ENCODE data around the gene PANX1. TPM values are rescaled to one million over a fixed set of nuclear protein-coding genes. Genes with fewer than 3 reads are reported as not detected.

The PANX1 gene
- total RNA-seq, 1 experiment from 2014 or later, result 37.5 TPM

- H3K23ac ChIP-seq (ENCODE audit: insufficient read length, low read depth, low read length), result no peak overlapping the region
- H2BK20ac ChIP-seq (ENCODE audit: low read depth, low read length, poor library complexity, severe bottlenecking), result no peak overlapping the region
- H3K4me2 ChIP-seq (ENCODE audit: insufficient read depth, insufficient read length, low read length), result no peak overlapping the region
- Mint-ChIP-seq H3K9me3 (no peaks in the 10 kb centered on the region), H3K27ac (no peak overlapping the region), H3K4me1 (peaks cover 11 to 16% of the 10 kb centered on the region in 2 experiments), H3K36me3 (ENCODE audit: insufficient read depth in 1 of 3, low read depth in 3 of 3) (peaks cover 28 to 59% (median 46%) of the 10 kb centered on the region in 3 experiments), H3K27me3 (ENCODE audit: low read depth) (no peaks in the 10 kb centered on the region), H3K4me3 (no peak overlapping the region)
- TF ChIP-seq CTCF (conservative IDR thresholded peaks at IDR 0.05), result no peak
- H3K27me3 ChIP-seq (ENCODE audit: insufficient read depth, low read length), result no peaks in the 10 kb centered on the region
- WGBS (ENCODE audit: extremely low coverage, insufficient read length, low lambda C conversion rate), result no CpG with 5 or more reads among the region's 5 CpGs
- no peak overlapping the region for H2AFZ ChIP-seq (ENCODE audit: low read length)
- H3K27ac ChIP-seq (ENCODE audit: insufficient read length, low read depth, low read length), result no peak overlapping the region
- no peak overlapping the region for H4K8ac ChIP-seq (replicated peaks; ENCODE audit: insufficient read length, low read depth, low read length)
- H4K5ac ChIP-seq (ENCODE audit: insufficient read length, low read depth, low read length), result no peak overlapping the region
- H2BK12ac ChIP-seq (ENCODE audit: insufficient read length, low read depth, low read length), result no peak overlapping the region
- H2BK5ac ChIP-seq (ENCODE audit: insufficient read length, low read length), result no peak overlapping the region
- H2AK5ac ChIP-seq (ENCODE audit: insufficient read length, low read length), result no peak overlapping the region
- 0 out of 2 replicates have a peak, but pooled peaks cover 2% of the 10 kb centered on the region for H3K4me1 ChIP-seq (ENCODE audit: insufficient read depth, low read length)
- no peak overlapping the region for H2BK15ac ChIP-seq (ENCODE audit: low read depth, low read length)
- no peak overlapping the region for H3K18ac ChIP-seq (ENCODE audit: insufficient read length, low read depth, low read length)
- H4K20me1 ChIP-seq (ENCODE audit: control insufficient read depth, insufficient read depth, insufficient read length), result no peaks in the 10 kb centered on the region
- H2BK120ac ChIP-seq (ENCODE audit: low read depth, low read length, poor library complexity, severe bottlenecking), result no peak overlapping the region
- no peak overlapping the region for H3K14ac ChIP-seq (ENCODE audit: insufficient read depth, low read length)
- H3K23me2 ChIP-seq (ENCODE audit: insufficient read length, low read depth, low read length, poor library complexity, severe bottlenecking), result no peaks in the 10 kb centered on the region
- no peak overlapping the region for H3K9ac ChIP-seq (ENCODE audit: extremely low read depth, insufficient read length, low read length)
- no peak overlapping the region for H3T11ph ChIP-seq (ENCODE audit: low read length)
- no peaks in the 10 kb centered on the region for H3K9me3 ChIP-seq (ENCODE audit: control insufficient read depth, low read depth, low read length)
- no peak overlapping the region for H4K91ac ChIP-seq (ENCODE audit: insufficient read length, low read depth, low read length)
- no peaks in the 10 kb centered on the region for H3K79me1 ChIP-seq (ENCODE audit: insufficient read depth, low read depth, low read length, poor library complexity, severe bottlenecking)
- H3K79me2 ChIP-seq (ENCODE audit: insufficient read depth, low read length), result no peaks in the 10 kb centered on the region
- no peak overlapping the region for H3K4ac ChIP-seq (ENCODE audit: low read depth, low read length)
- DNase-seq, result no peak
- H3K56ac ChIP-seq (ENCODE audit: insufficient read length, low read depth, low read length), result no peak overlapping the region
These were observed 52.9 kb downstream of the PANX1 start for GRCh38 chr11:94181526-94181925.

Data from H9 (cell line).